Lower leg skin (tissue), 3 donors: ENCODE data around the gene LDHB.

Experiments
- POLR2A ChIP-seq, 2 donors: fragments of 450-650 bp; IDR thresholded peaks; one replicate each; pipeline ENCODE4 v1.6.1; 2016 to 2017; ENCODE audit warnings: antibody characterized with exemption in 2 of 2, mild to moderate bottlenecking in 1 of 2, moderate library complexity in 1 of 2
- TF ChIP-seq, protein P1 (sequence below), 3 donors: fragments of 450-650 bp; IDR thresholded peaks; one replicate each; pipeline ENCODE4 v1.5.1; 2016; ENCODE audit warnings: antibody characterized with exemption in 3 of 3, mild to moderate bottlenecking in 3 of 3, moderate library complexity in 2 of 3

DNA sequence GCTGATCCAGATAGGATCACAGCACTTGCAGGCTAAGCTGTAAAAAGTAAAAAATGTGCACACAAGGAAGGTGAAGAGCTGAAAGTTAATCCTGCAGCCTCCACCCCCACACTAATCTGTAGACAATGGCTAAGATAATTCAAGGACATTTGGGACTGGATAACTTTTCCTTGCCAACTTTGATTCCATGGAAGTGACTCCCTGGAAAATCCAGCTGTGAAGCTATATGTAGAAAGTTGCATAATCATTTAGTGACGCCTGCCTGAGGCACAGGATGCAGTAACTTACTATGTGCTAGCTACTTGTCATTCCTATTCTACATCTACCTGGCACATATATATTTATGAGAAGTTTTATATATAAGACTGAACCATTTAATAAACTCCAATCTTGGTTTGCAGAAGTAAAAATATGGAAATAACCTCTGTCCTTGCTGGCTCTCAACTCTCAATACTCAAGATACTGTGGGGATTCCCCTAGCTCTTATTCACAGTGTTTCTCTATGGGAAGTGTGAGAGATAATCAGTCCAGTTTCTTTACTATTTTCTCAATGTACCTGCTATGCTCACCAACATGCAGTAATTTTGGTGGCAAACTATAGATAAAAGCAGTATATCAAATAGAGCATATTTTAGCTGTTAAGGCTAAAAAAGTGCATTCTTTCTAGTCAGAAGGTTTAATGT is 14.8 kb downstream of the LDHB start:
- TF ChIP-seq, protein P1, sequence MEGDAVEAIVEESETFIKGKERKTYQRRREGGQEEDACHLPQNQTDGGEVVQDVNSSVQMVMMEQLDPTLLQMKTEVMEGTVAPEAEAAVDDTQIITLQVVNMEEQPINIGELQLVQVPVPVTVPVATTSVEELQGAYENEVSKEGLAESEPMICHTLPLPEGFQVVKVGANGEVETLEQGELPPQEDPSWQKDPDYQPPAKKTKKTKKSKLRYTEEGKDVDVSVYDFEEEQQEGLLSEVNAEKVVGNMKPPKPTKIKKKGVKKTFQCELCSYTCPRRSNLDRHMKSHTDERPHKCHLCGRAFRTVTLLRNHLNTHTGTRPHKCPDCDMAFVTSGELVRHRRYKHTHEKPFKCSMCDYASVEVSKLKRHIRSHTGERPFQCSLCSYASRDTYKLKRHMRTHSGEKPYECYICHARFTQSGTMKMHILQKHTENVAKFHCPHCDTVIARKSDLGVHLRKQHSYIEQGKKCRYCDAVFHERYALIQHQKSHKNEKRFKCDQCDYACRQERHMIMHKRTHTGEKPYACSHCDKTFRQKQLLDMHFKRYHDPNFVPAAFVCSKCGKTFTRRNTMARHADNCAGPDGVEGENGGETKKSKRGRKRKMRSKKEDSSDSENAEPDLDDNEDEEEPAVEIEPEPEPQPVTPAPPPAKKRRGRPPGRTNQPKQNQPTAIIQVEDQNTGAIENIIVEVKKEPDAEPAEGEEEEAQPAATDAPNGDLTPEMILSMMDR (IDR thresholded peaks at IDR 0.05), result no peak
- no peak for TF ChIP-seq POLR2A (IDR thresholded peaks at IDR 0.05)
